GM12873 (cell line): ENCODE results near the gene GNB3.

Experiments
- CTCF ChIP-seq: IDR thresholded peaks from 2 replicates; pipeline ENCODE4 v1.5.1; 2012; ENCODE audit warnings: low read depth, mild to moderate bottlenecking, moderate library complexity, low read length, control low read depth; ENCODE audit not compliant: insufficient read depth; ENCODE audit errors: missing control alignments

GNB3 gene

GRCh38 chr12:6840761-6841515 lies at the start of gene GNB3:
GNB3 (plus strand) TSS chr12:6840925; CDS start chr12:6841288, 363 bp downstream.
- no peak for TF ChIP-seq CTCF

- no peak for TF ChIP-seq CTCF
Measured at GRCh38 chr12:6791931-6792520, 48.7 kb upstream of the GNB3 start.

GRCh38 chr12:6792522-6793201 lies 48.1 kb upstream of the GNB3 start:
- TF ChIP-seq CTCF, result no peak

- TF ChIP-seq CTCF, result no peak
Measured at GRCh38 chr12:6795088-6795487, 45.6 kb upstream of the GNB3 start.

GRCh38 chr12:6796576-6796975 lies 44.1 kb upstream of the GNB3 start:
- no peak for TF ChIP-seq CTCF

GRCh38 chr12:6799147-6799546 lies 41.6 kb upstream of the GNB3 start:
- TF ChIP-seq CTCF, result no peak

- TF ChIP-seq CTCF, result no peak
Measured at GRCh38 chr12:6807170-6807569, 33.6 kb upstream of the GNB3 start.
